KOPT-K1 (cell line): Measurements from ENCODE around the gene CDKAL1.

Source experiments
- H3K27ac ChIP-seq: fragments of 200-600 bp; sonication (generic); 2 replicates; pipeline ENCODE4 v1.5.1; 2016; ENCODE audit warnings: antibody characterized with exemption, mild to moderate bottlenecking, low read depth, low read length; ENCODE audit not compliant: poor library complexity, severe bottlenecking
- H3K36me3 ChIP-seq: fragments of 200-600 bp; sonication (generic); 2 replicates; pipeline ENCODE4 v1.5.1; 2017; ENCODE audit warnings: antibody characterized with exemption, mild to moderate bottlenecking, low read length, moderate library complexity; ENCODE audit not compliant: insufficient read depth
- H3K9me3 ChIP-seq: fragments of 200-600 bp; sonication (generic); 2 replicates; pipeline ENCODE4 v1.5.1; 2017; ENCODE audit warnings: antibody characterized with exemption, low read length, mild to moderate bottlenecking; ENCODE audit not compliant: insufficient read depth, poor library complexity, severe bottlenecking

CDKAL1 gene

DNA sequence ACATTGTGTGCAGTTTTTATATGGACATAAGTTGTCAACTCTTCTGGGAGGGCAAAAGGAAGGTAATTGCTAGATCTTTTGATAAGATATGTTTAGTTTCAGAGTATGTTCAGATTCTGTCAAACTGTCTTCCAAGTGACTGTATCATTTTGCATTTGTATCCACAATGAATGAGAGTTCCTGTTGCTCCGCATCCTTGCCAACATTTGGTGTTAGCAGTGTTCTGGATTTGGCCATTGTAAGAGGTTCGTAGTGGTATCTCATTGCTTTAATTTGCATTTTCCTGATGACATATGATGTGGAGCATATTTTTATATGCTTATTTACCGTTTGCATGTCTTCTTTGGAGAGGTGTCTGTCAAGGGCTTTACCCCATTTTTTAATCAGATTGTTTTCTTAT, 150.2 kb downstream of the CDKAL1 start:
- Histone ChIP-seq H3K36me3 (no peaks in the 10 kb centered on the region), H3K9me3 (no peaks in the 10 kb centered on the region), H3K27ac (no peak overlapping the region)

DNA sequence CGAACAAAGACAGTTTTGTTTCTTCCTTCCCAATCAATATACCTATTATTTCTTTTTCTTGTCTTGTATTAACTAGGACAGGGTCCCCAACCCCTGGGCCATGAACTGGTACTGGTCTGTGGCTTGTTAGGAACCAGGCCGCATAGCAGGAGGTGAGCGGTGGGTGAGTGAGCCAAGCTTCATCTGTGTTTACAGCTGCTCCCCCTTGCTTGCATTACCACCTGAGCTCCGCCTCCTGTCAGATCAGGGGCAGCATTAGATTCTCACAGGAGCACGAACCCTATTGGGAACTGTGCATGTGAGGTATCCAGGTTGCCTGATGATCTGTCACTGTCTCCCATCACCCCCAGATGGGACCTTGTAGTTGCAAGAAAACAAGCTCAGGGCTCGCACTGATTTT, 151.9 kb downstream of the CDKAL1 start:
- H3K9me3 ChIP-seq, result no peaks in the 10 kb centered on the region
- H3K36me3 ChIP-seq, result no peaks in the 10 kb centered on the region
- no peak overlapping the region for H3K27ac ChIP-seq

DNA sequence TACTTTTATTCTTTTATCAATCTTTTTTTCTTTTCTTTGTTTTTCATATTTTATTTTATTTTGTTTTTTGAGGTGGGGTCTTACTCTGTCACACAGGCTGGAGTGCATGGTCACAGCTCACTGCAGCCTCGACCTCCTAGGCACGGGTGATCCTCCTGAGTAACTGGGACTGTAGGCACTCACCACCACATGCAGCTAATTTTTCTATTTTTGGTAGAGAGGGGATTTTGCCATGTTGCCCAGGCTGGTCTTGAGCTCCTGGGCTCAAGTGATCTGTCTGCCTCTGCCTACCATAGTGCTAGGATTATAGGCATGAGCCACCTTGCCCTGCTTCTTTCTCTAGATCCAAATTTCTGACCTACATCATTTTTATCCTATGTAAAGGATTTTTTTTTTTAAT, 153.2 kb downstream of the CDKAL1 start:
- Histone ChIP-seq H3K36me3 (no peaks in the 10 kb centered on the region), H3K9me3 (no peaks in the 10 kb centered on the region), H3K27ac (no peak overlapping the region)

DNA sequence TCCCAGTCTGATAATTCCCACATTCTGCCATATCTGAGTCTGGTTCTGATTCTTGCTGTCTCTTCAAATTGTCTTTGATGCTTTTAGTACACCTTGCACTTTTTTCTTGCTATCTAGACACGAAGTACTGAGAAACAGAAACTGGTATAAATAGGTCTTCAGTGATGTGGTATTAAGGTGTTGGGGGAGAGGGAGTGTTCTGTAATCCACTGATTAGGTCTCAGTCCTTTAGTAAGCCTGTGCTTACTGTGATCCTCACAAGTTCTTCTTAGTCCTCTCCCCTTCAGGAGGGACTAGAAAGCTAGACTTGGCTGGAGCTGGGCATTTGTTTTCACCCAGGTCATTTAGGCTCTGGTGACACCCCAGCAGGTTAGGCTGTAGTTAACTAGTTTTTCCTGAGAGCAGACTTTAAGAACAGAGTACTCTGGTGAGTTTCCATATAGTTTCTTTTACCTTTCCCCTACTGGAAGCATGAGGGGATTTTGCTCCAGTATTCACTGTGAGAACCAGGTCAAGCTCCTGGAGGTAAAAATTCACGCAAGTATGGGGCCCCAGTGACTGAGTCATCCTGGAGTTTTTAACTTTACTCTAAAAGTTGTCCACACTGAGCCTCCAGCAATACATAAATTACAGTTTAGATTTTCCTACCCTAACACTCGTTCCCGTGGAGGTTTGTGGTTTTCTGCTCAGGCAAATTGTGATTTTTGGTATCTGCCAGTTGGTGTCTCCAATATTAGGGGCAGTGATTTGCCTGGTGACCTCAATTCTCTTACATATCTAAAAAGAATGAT, 154.6 kb downstream of the CDKAL1 start:
- H3K9me3 ChIP-seq, result no peaks in the 10 kb centered on the region
- H3K27ac ChIP-seq, result peak overlapping the region; percentile 55
- H3K36me3 ChIP-seq, result no peaks in the 10 kb centered on the region

DNA sequence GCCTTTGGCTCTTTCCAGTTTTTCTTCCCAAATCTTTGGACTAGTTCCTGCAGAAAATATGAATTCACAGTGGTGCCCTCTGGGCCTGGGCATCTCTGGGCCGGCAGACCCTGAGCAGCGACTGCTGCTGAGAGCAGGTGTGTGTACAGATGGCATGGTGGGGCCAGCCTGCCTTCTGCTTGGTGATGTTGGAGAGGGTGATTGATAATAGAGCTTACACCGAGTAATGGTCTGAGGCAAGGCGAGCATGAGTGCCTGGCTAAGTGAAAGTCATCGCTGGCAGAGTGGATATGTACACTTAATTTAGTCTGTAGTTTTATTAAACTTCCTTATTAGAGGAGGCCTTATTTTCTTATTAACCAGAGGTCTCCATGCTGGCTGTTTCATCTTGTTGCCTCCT, 156.9 kb downstream of the CDKAL1 start:
- Histone ChIP-seq H3K9me3 (no peaks in the 10 kb centered on the region), H3K27ac (no peak overlapping the region), H3K36me3 (no peaks in the 10 kb centered on the region)

DNA sequence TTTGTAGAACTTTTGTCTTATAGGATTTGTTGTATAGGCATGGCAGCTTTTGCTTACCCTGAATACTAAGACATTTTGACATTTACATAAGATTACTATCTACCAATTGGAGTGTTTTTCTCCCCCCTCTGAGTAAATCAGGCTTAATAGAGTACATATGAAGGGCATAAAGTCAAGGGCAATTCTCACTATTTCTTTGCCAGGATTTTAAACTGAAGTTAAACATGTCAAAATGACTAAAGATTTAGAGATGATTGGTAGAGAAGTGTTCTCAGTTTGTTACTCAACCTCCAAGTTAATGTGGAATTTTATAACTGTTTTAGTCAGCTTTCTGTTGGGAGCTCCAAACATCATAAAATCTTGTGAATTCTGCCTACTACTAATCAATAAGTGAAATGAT, 157.8 kb downstream of the CDKAL1 start:
- Histone ChIP-seq H3K27ac (no peak overlapping the region), H3K36me3 (no peaks in the 10 kb centered on the region), H3K9me3 (no peaks in the 10 kb centered on the region)

DNA sequence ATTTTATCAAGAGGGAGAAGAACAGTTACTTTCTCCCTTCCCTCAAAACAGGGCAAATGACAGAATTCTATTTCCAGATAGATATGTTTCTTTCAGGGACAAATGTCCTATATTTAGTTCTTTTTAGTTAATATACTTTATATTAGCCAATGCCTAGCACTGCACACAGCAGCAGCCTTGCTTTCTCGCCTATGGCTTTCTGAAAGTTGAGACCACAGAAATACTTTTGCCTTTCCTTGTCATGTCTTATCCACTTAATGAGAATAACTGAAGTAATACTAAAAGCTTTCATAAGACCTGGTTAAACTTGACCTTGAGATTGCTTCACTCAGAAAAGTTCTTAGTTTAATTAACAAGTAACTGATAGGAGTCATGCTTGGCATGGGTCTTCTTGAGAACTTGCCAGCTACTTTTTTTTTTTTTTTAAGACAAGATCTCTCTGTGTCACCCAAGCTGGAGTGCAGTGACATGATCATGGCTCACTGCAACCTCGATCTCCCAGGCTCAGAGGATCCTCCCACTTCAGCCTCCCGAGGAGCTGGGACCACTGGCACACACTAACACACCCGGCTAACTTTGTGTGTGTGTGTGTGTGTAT, 159.3 kb downstream of the CDKAL1 start:
- no peaks in the 10 kb centered on the region for H3K9me3 ChIP-seq
- H3K36me3 ChIP-seq, result no peaks in the 10 kb centered on the region
- no peak overlapping the region for H3K27ac ChIP-seq

DNA sequence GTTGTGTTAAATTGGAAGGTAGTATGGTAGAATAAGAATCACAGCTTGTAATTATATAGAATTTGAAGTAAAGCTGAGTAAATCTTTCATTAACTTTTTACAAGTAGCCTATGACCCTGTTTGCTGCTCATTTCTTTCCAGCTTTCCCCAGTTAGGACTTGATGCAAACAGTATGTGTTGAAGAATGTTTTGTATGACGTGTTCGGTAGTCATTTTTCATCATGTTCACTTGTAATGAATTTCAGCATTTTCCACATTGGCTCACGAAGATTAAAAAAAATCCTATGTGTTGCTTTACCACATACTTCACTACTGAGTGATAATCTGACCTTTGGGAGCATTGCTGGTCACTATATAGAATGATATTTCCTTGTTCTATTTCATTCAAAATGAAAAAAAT, 162.4 kb downstream of the CDKAL1 start:
- no peaks in the 10 kb centered on the region for H3K36me3 ChIP-seq
- no peaks in the 10 kb centered on the region for H3K9me3 ChIP-seq
- no peak overlapping the region for H3K27ac ChIP-seq

DNA sequence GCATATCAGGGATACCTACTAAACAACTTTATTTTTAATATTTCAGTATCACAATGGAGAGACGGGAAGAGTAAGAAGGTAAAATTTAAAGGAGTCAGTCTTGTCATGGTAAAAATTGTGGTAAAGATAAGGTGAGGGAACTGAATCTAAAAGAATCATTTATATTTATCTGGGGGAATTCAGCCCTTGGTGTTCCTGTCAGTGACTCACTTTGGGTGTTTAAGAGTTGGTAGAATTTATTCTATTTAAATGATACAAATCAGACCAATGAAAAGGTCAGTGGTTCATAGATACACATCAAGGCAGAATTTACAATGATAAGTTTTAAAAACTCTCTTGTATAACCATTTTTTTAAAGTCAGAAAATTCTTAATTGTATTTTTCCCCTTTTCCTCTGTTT, 164.4 kb downstream of the CDKAL1 start:
- no peaks in the 10 kb centered on the region for H3K9me3 ChIP-seq
- H3K27ac ChIP-seq, result no peak overlapping the region
- no peaks in the 10 kb centered on the region for H3K36me3 ChIP-seq

DNA sequence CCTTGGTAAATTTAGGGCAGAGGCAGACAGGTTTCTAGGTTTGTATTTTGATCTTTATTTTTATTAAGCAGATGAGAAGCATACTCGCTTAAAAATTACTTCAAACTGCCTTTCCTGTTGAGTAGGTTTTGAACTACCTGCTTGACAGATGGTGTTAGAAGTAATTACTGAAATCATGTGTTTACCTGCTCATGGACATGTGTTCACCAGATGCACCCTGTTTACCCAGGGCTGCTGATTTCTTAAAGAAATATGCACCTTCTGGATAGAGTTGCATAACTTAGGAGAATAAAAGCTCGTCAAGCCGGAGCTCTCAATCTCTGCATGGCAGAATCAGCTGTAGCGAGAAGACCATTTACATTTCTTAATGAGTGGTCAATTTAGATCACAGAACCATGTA, 165.1 kb downstream of the CDKAL1 start:
- H3K36me3 ChIP-seq, result no peaks in the 10 kb centered on the region
- H3K9me3 ChIP-seq, result no peaks in the 10 kb centered on the region
- no peak overlapping the region for H3K27ac ChIP-seq

DNA sequence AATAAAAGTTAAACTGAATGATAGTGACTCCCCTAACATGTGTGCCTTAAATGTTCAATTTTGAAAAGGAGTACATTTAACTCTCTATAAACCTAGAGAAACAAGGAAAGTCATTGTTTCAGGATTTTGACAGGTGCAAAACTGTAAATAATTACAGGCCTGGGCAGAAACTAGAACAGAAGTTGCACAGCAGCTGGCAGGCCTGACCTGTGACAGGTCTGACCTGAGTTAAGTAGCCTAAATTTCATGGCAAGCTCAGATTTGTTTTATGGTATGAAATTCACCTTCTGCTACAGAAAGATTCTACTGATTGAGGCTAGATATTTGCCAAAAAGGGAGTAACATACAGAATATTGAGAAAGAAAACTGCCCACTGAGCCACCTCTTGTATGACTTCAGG, 166.1 kb downstream of the CDKAL1 start:
- Histone ChIP-seq H3K27ac (no peak overlapping the region), H3K9me3 (no peaks in the 10 kb centered on the region), H3K36me3 (no peaks in the 10 kb centered on the region)

DNA sequence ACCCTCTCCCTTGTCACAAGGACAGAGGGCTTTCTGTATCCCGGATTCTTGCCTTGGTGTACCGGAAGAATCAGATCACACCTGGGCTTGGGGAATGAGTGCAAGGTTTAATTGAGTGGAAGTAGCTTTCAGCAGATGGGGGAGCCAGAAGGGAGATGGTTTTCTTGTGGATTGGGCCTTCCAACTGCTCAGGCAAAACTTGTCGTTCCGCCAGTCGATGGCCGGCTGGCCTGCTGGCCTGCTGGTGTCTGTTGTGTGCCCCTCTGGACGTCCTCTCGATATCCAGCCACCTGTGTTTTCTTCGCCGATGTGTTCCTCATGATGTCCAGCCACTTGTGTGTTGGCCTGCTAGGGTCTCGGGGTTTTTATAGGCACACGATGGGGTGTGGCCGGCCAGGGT, 168.1 kb downstream of the CDKAL1 start:
- Histone ChIP-seq H3K27ac (no peak overlapping the region), H3K9me3 (no peaks in the 10 kb centered on the region), H3K36me3 (no peaks in the 10 kb centered on the region)

DNA sequence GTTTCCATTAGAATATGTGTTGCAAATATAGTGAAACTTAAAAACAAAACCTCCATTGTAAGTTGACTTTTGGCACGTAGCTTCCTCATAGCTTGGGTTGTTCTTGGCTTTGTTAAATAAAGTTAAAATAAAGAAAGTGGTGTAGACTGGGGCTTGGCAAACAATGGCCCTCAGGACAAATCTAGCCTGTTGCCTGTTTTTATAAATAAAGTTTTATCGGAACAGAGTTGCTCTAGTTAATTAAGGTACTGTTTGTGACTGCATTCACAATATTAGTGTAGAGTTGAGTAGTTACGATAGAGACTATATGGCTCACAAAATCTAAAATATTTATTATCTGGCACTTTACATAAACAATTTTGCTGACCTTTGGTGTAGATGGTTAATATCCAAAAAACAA, 168.8 kb downstream of the CDKAL1 start:
- Histone ChIP-seq H3K36me3 (no peaks in the 10 kb centered on the region), H3K9me3 (no peaks in the 10 kb centered on the region), H3K27ac (no peak overlapping the region)

DNA sequence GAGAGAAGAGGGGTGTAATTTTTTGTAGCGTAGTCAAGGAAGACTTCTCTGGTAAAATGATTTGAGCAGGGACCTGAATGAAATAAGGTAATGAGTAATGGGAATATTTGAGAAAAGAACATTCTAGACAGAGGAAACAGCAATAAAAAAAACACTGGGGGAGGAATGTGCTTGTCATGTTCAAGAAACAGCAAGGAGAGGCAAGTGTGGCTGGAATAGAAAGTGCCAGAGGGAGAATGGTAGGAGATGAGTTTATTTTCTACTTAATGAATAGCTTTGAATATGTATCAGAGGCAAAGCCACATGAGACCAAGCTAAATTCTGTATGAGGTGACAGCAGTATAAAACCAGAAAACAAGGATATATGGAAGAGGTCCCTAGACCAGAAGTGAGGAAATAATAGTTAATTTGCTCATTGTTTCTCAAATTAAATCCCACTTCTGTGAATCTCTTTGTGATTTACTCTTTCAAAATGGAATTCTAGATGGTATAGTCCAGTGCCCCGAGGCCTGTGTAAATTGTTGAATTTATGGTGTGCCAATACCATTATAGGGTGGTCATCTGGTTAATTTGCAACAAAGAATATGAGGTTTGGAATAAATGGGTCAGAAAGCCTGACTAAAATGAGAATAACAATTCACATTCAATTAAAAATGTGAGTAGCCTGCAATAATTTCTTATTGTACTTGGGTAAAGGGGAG, 170.2 kb downstream of the CDKAL1 start:
- Histone ChIP-seq H3K27ac (no peak overlapping the region), H3K36me3 (no peaks in the 10 kb centered on the region), H3K9me3 (no peaks in the 10 kb centered on the region)

DNA sequence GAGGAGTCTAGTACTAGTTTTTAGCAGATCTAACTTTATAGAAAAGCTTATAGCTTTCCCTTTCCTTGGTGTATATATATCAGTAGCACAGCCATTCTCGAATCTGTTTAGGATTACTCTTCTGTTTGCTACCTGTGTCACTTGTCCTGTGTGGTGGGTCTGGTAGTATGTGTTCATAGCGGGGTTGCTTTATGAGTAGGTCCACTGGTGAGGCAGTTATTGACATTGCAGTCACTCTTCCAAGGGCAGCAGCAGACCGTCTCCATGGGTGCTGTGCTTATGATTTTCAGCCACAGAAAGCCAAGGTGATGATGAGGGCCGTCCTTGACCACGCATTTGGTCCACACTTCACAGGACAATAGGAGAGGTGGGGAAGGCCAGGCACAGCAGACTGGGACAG, 171.5 kb downstream of the CDKAL1 start:
- no peaks in the 10 kb centered on the region for H3K9me3 ChIP-seq
- H3K27ac ChIP-seq, result no peak overlapping the region
- no peaks in the 10 kb centered on the region for H3K36me3 ChIP-seq
